ENCODE measurements around the gene PHLDB3.

DNA sequence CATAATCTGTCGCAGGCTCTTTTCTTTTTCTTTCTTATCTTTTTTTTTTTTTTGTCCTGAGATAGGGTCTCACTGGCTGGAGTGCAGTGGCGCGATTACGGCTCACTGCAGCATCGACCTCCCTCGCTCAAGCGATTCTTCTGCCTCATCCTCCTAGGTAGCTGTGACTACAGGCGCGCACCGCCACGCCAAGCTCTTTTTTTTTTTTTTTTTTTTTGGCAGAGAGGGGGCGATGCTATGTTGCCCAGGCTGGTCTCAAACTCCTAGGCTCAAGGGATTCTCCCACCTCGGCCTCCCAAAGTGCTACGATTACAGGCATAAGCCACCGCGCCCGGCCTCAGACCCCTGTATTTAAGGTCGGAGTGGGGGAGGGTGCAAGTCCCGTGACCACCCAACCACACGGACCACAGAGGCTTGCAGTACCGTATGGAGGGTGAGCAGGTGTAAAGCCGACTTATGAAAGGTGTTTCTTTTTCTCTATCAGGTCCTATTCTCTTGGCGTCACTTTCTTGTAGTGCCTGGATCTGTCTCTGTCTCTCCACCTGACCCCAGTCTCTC lies 2.0 kb downstream of the PHLDB3 start:
- TF ChIP-seq, protein P1, sequence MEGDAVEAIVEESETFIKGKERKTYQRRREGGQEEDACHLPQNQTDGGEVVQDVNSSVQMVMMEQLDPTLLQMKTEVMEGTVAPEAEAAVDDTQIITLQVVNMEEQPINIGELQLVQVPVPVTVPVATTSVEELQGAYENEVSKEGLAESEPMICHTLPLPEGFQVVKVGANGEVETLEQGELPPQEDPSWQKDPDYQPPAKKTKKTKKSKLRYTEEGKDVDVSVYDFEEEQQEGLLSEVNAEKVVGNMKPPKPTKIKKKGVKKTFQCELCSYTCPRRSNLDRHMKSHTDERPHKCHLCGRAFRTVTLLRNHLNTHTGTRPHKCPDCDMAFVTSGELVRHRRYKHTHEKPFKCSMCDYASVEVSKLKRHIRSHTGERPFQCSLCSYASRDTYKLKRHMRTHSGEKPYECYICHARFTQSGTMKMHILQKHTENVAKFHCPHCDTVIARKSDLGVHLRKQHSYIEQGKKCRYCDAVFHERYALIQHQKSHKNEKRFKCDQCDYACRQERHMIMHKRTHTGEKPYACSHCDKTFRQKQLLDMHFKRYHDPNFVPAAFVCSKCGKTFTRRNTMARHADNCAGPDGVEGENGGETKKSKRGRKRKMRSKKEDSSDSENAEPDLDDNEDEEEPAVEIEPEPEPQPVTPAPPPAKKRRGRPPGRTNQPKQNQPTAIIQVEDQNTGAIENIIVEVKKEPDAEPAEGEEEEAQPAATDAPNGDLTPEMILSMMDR (IDR thresholded peaks at IDR 0.05 in 8 of 11, conservative IDR thresholded peaks at IDR 0.05 in 3 of 11), result no peak
- TF ChIP-seq POLR2A (IDR thresholded peaks at IDR 0.05), result no peak
